Esophagus (tissue), 2 donors: ENCODE data around the gene MTNR1A. TPM values are rescaled to one million over a fixed set of nuclear protein-coding genes. Genes with fewer than 3 reads are reported as not detected.

Experiments used
- H3K27ac ChIP-seq, 2 donors: one replicate each; pipeline ENCODE4 v1.5.1; 2013; ENCODE audit warnings: low read depth in 2 of 2, mild to moderate bottlenecking in 2 of 2, inconsistent platforms in 1 of 2, low read length in 1 of 2, moderate library complexity in 1 of 2
- H3K27me3 ChIP-seq, 2 donors: one replicate each; pipeline ENCODE4 v1.6.1; 2013; ENCODE audit warnings: low read length in 2 of 2, control low read depth in 1 of 2, mild to moderate bottlenecking in 1 of 2; ENCODE audit not compliant: insufficient read depth in 2 of 2, control insufficient read depth in 1 of 2
- H3K36me3 ChIP-seq, 2 donors: one replicate each; pipeline ENCODE4 v1.6.1; 2013; ENCODE audit warnings: low read length in 1 of 2; ENCODE audit not compliant: control insufficient read depth in 2 of 2, insufficient read depth in 2 of 2
- H3K4me1 ChIP-seq, 2 donors: one replicate each; pipeline ENCODE4 v1.6.1; 2013; ENCODE audit warnings: low read length in 1 of 2; ENCODE audit not compliant: control insufficient read depth in 2 of 2, insufficient read depth in 2 of 2
- H3K4me3 ChIP-seq, 2 donors: one replicate each; pipeline ENCODE4 v1.5.1; 2013; ENCODE audit warnings: low read length in 2 of 2, mild to moderate bottlenecking in 2 of 2, low read depth in 1 of 2, moderate library complexity in 1 of 2
- H3K9me3 ChIP-seq, 2 donors: one replicate each; pipeline ENCODE4 v1.6.1; 2013; ENCODE audit warnings: mild to moderate bottlenecking in 2 of 2, low read depth in 1 of 2, low read length in 1 of 2, moderate library complexity in 1 of 2; ENCODE audit not compliant: control insufficient read depth in 2 of 2, insufficient read depth in 1 of 2
- WGBS, 2 donors: extraction: QIAGEN DNeasy Blood & Tissue Kit; methylation state at CpG; one replicate each; pipeline ENCODE4 v1.1.7; 2013; 5-methylcytosine and 5-hydroxymethylcytosine counted together
- polyA plus RNA-seq, 2 donors: library from polyadenylated mRNA; stranded (reverse); fragments of 200-250 nt; gene quantifications; one replicate each; pipeline ENCODE4 v1.2.3, GENCODE V29; 2013
- donor health status: healthy with polysubstance abuse.
- donor health status: Bipolar disorder and iron deficiency.

Gene MTNR1A
- polyA plus RNA-seq, 2 donors, result not detected

- H3K9me3 ChIP-seq, result no peaks in the 10 kb centered on the region
- peaks cover 8 to 19% of the 10 kb centered on the region in 2 donors for H3K36me3 ChIP-seq
- no peaks in the 10 kb centered on the region for H3K27me3 ChIP-seq
- peaks cover 0 to 2% of the 10 kb centered on the region in 2 donors for H3K4me1 ChIP-seq
- 90% methylated on average over 8 of the region's 8 CpGs for WGBS, 2 donors
- H3K4me3 ChIP-seq, result no peak overlapping the region
- no peak overlapping the region for H3K27ac ChIP-seq
These were observed 37.1 kb upstream of the MTNR1A start for GRCh38 chr4:186592445-186592844.

DNA sequence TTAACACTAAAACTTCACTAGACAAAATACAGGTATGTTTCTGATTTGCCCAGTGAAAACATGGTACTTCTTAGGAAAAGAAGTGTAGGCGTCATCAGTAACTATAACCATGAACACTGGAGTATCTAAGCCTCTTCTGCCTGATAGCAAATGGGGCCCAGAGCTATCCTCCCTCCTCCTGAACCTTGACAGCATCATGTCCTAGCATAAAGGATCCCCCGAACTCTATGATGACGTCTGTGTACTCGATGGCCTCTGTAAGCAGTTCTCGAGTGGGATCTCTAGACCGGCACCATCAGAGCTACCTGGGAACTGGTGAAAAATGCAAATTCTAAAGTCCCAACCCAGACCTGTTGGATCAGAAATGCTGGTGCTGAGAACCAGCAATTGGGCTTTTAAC is 36.3 kb upstream of the MTNR1A start:
- H3K9me3 ChIP-seq, result no peaks in the 10 kb centered on the region
- 88 to 92% methylated on average over 6 of the region's 6 CpGs for WGBS, 2 donors
- no peak overlapping the region for H3K4me3 ChIP-seq
- H3K36me3 ChIP-seq, result peaks cover 4 to 16% of the 10 kb centered on the region in 2 donors
- no peak overlapping the region for H3K27ac ChIP-seq
- peaks cover 0 to 2% of the 10 kb centered on the region in 2 donors for H3K4me1 ChIP-seq
- no peaks in the 10 kb centered on the region for H3K27me3 ChIP-seq

- Histone ChIP-seq H3K4me3 (no peak overlapping the region), H3K27me3 (no peaks in the 10 kb centered on the region), H3K4me1 (peaks cover 0 to under 1% of the 10 kb centered on the region in 2 donors), H3K9me3 (no peaks in the 10 kb centered on the region), H3K36me3 (peaks cover 4 to 8% of the 10 kb centered on the region in 2 donors), H3K27ac (no peak overlapping the region)
- 94 to 95% methylated on average over 20 of the region's 20 CpGs for WGBS, 2 donors
These were observed 33.1 kb upstream of the MTNR1A start for GRCh38 chr4:186588503-186588902.

GRCh38 chr4:186587416-186588018 is 32.1 kb upstream of the MTNR1A start:
- 29 to 31% methylated on average over 4 of the region's 4 CpGs for WGBS, 2 donors

DNA sequence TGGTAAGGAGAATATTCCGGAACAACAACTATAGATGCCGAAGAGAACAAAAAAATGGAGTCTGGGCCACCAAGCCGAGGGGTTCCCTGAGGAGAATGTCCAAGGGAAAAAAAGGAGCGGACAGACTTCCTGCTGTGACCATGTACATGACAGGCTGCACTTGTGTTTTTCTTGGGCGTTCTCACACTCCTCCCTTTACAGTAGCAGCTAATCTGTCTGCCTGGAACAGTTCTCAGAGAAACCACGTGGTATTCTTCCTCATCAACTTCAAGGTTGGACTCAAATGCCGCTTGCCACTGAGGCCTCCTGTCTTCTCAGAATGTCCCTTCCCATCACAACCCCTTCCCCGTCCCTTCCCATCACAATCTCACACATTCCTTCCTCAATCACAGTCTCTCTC is 30.8 kb upstream of the MTNR1A start:
- no peaks in the 10 kb centered on the region for H3K9me3 ChIP-seq
- 73 to 76% methylated on average over 8 of the region's 8 CpGs for WGBS, 2 donors

More at GRCh38 chr4:186587416-186588018, 32.1 kb upstream of the MTNR1A start:
- no peak overlapping the region for H3K27ac ChIP-seq
- no peak overlapping the region for H3K4me3 ChIP-seq
- no peaks in the 10 kb centered on the region for H3K4me1 ChIP-seq
- no peaks in the 10 kb centered on the region for H3K27me3 ChIP-seq
- H3K9me3 ChIP-seq, result no peaks in the 10 kb centered on the region
- H3K36me3 ChIP-seq, result peaks cover 4 to 8% of the 10 kb centered on the region in 2 donors

GRCh38 chr4:186584912-186585311 is 29.5 kb upstream of the MTNR1A start:
- Histone ChIP-seq H3K27me3 (no peaks in the 10 kb centered on the region), H3K27ac (no peak overlapping the region), H3K36me3 (peaks cover 4% of the 10 kb centered on the region in 2 donors), H3K4me3 (no peak overlapping the region), H3K4me1 (no peaks in the 10 kb centered on the region), H3K9me3 (no peaks in the 10 kb centered on the region)
- WGBS, 2 donors, result 83 to 84% methylated on average over 6 of the region's 6 CpGs

More for the DNA sequence above, 30.8 kb upstream of the MTNR1A start:
- Histone ChIP-seq H3K36me3 (peaks cover 4% of the 10 kb centered on the region in 2 donors), H3K4me1 (no peaks in the 10 kb centered on the region), H3K4me3 (no peak overlapping the region), H3K27ac (no peak overlapping the region), H3K27me3 (no peaks in the 10 kb centered on the region)

GRCh38 chr4:186581421-186581820 is 26.1 kb upstream of the MTNR1A start:
- no peak overlapping the region for H3K27ac ChIP-seq
- H3K4me1 ChIP-seq, result no peaks in the 10 kb centered on the region
- no peaks in the 10 kb centered on the region for H3K9me3 ChIP-seq
- H3K27me3 ChIP-seq, result no peaks in the 10 kb centered on the region
- H3K4me3 ChIP-seq, result no peak overlapping the region
- 86 to 95% methylated on average over 6 of the region's 6 CpGs for WGBS, 2 donors
- no peaks in the 10 kb centered on the region for H3K36me3 ChIP-seq

DNA sequence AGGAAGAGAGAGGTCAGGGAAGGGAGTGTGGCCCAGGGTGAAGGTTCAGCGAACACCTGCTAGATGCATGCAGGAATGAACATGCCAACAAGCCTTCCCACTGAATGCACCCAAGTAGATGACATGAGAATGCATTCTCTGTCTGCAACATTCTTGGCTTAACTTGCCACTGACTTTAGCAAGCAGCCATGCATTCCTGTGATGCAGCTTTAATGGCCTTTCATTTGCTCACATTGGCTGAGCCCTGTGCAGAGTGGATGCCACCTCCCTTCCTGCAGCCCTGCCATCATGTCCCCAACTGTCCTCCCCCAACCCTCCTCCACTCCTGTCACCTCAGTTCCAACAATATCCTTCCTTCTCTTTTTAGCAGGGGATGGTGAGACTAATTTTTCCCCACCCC is 25.3 kb upstream of the MTNR1A start:
- Histone ChIP-seq H3K4me3 (no peak overlapping the region), H3K27ac (no peak overlapping the region), H3K9me3 (no peaks in the 10 kb centered on the region), H3K27me3 (no peaks in the 10 kb centered on the region), H3K4me1 (no peaks in the 10 kb centered on the region), H3K36me3 (no peaks in the 10 kb centered on the region)
- 74 to 84% methylated on average over 1 of the region's 1 CpG for WGBS, 2 donors

DNA sequence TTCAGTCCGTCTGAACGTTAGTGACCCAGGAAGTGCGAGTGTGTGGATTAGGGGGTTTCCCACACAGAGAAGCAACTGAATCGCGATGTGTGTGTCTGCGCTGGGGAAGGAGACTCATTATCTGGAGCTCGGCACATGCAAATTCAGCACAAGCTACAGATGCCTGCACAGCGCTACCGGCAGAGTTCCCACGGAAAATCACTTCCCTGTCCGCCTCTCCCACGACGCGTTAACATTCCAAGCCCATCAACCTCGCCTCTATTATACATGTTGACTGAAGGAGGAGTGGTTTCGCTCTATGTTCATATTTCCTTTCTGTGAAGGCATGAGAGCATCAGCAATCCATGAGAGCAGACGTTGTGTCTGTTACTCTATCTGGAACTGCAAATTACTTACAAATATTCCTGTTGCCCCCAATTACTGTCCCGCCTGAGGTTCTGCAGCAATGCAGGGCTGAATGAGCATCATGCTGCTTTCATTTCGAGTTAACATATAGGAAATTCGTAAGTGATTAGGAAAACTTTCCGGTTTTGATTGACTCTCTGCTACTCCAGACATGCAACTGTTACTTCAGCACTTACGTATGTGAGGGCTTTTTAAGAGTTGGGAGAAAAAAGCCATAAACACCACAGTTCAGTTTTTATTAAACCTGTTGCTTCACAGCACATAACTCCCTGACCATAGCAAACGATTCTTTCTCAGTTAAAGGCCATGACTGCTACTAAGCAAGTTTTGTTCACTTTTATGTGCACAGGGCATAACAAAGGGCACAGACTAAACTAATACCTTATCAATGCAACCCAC is 15.0 kb upstream of the MTNR1A start:
- no peak overlapping the region for H3K27ac ChIP-seq
- no peaks in the 10 kb centered on the region for H3K4me1 ChIP-seq
- H3K9me3 ChIP-seq, result no peaks in the 10 kb centered on the region
- 33 to 40% methylated on average over 23 of the region's 23 CpGs for WGBS, 2 donors
- peak overlapping the region in 1 of 2 donors; percentile 2 for H3K4me3 ChIP-seq
- no peaks in the 10 kb centered on the region for H3K36me3 ChIP-seq
- H3K27me3 ChIP-seq, result no peaks in the 10 kb centered on the region
